Measurements from ENCODE around the gene RTKN2.

GRCh38 chr10:62148155-62148554, 120.5 kb downstream of the RTKN2 start:
- TF ChIP-seq CTCF (IDR thresholded peaks at IDR 0.05) (no peak), POLR2A (IDR thresholded peaks at IDR 0.05) (no peak)

All from Peyer's patch (tissue), 4 donors.